Osteocyte (in vitro differentiated cells): ENCODE measurements around the gene CDS1. TPM values are rescaled to one million over a fixed set of nuclear protein-coding genes. Genes with fewer than 3 reads are reported as not detected.

Experiments
- DNase-seq: peaks from one replicate; pipeline ENCODE4 v3.0.0; 2021; ENCODE audit warnings: mixed read lengths; ENCODE audit not compliant: unreplicated experiment; ENCODE audit errors: extremely low spot score
- H3K27ac Mint-ChIP-seq: one replicate; pipeline ENCODE4 v1.8.0; 2021; ENCODE audit warnings: mild to moderate bottlenecking, mixed read lengths; ENCODE audit not compliant: unreplicated experiment
- H3K27me3 Mint-ChIP-seq: one replicate; pipeline ENCODE4 v1.8.0; 2021; ENCODE audit warnings: mixed read lengths; ENCODE audit not compliant: unreplicated experiment
- H3K36me3 Mint-ChIP-seq: one replicate; pipeline ENCODE4 v1.8.0; 2021; ENCODE audit warnings: mixed read lengths; ENCODE audit not compliant: unreplicated experiment
- H3K4me1 Mint-ChIP-seq: one replicate; pipeline ENCODE4 v1.8.0; 2021; ENCODE audit warnings: mixed read lengths; ENCODE audit not compliant: unreplicated experiment
- H3K4me3 Mint-ChIP-seq: one replicate; pipeline ENCODE4 v1.8.0; 2021; ENCODE audit warnings: mild to moderate bottlenecking, moderate library complexity, mixed read lengths; ENCODE audit not compliant: unreplicated experiment
- H3K9me3 Mint-ChIP-seq: one replicate; pipeline ENCODE4 v1.8.0; 2021; ENCODE audit warnings: mixed read lengths; ENCODE audit not compliant: unreplicated experiment
- CTCF ChIP-seq: fragments of 200-600 bp; sonication (generic); IDR thresholded peaks from 2 replicates; pipeline ENCODE4 v1.5.0; 2021; ENCODE audit warnings: antibody characterized with exemption, mild to moderate bottlenecking, moderate library complexity
- total RNA-seq: library from RNA; stranded (reverse); gene quantifications from 2 replicates; pipeline ENCODE4 v1.2.1, GENCODE V29; 2021

CDS1 gene
- total RNA-seq, 1 donor from 2014 or later: not detected

- Mint-ChIP-seq H3K4me3 (no peak overlapping the region), H3K4me1 (no peaks in the 10 kb centered on the region)
These were observed 65.3 kb downstream of the CDS1 start for GRCh38 chr4:84648178-84648577.

GRCh38 chr4:84648863-84649647, 66.1 kb downstream of the CDS1 start:
- Mint-ChIP-seq H3K36me3 (no peaks in the 10 kb centered on the region), H3K9me3 (no peaks in the 10 kb centered on the region), H3K4me1 (no peaks in the 10 kb centered on the region), H3K4me3 (no peak overlapping the region), H3K27ac (no peak overlapping the region), H3K27me3 (peaks cover 17% of the 10 kb centered on the region)
- no peak for DNase-seq
- no peak for TF ChIP-seq CTCF

More at GRCh38 chr4:84648178-84648577, 65.3 kb downstream of the CDS1 start:
- no peak overlapping the region for H3K27ac Mint-ChIP-seq
- no peak for TF ChIP-seq CTCF
- DNase-seq: no peak
- H3K27me3 Mint-ChIP-seq: peaks cover 17% of the 10 kb centered on the region
- H3K9me3 Mint-ChIP-seq: no peaks in the 10 kb centered on the region
- H3K36me3 Mint-ChIP-seq: no peaks in the 10 kb centered on the region

DNA sequence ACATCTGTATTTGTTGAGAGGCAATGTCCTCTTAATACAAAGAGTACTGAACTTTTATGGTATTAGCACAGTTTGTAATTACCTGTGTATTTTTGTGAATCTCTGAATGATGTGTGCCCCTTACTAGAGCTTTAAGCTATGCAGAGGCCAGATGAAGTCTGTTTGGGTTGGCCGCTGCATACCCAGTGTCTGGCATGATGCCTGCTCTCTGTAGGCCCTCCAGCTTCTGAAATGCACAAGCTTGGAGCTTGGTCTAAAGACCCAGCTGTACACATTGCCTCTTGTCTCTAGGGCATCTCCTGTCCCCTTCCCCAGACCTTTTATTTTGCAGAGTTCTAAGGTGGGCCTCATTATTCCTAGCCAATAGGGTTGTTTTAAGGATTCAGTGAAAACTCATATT, 68.6 kb downstream of the CDS1 start:
- no peak for TF ChIP-seq CTCF
- Mint-ChIP-seq H3K4me1 (no peaks in the 10 kb centered on the region), H3K27ac (no peak overlapping the region), H3K36me3 (no peaks in the 10 kb centered on the region), H3K4me3 (no peak overlapping the region), H3K9me3 (peaks cover 2% of the 10 kb centered on the region), H3K27me3 (peaks cover 13% of the 10 kb centered on the region)
- DNase-seq: no peak

DNA sequence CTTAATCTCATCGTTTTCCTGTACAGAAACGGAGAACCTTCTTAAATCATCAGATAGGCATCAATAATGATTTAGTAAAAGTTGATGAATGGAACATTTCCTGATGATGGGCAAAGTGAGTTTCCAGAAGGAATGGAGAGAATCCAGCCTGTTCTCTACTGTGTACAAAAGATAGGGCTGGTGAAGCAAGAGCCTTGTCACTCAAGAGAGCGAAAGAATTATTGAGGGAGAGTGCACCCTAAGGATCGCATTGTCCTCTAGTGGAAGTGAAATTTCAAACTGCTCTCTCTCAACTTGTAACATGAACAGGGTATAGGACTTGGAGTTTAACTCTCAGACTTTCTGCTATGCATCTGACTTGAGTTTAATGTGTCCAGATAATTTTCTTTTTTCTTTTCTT, 69.6 kb downstream of the CDS1 start:
- Mint-ChIP-seq H3K36me3 (peaks cover 2% of the 10 kb centered on the region), H3K4me1 (no peaks in the 10 kb centered on the region), H3K9me3 (peaks cover 4% of the 10 kb centered on the region), H3K4me3 (no peak overlapping the region), H3K27ac (no peak overlapping the region), H3K27me3 (peaks cover 11% of the 10 kb centered on the region)
- TF ChIP-seq CTCF: no peak
- DNase-seq: no peak

- H3K4me3 Mint-ChIP-seq: no peak overlapping the region
- peaks cover 10% of the 10 kb centered on the region for H3K9me3 Mint-ChIP-seq
- H3K4me1 Mint-ChIP-seq: no peaks in the 10 kb centered on the region
- peaks cover 6% of the 10 kb centered on the region for H3K36me3 Mint-ChIP-seq
- H3K27me3 Mint-ChIP-seq: no peaks in the 10 kb centered on the region
- no peak for DNase-seq
- no peak overlapping the region for H3K27ac Mint-ChIP-seq
- TF ChIP-seq CTCF: no peak
These were observed 77.7 kb downstream of the CDS1 start for GRCh38 chr4:84660606-84661005.
